Sigmoid colon (tissue), 4 donors: ENCODE measurements around the gene SRRM2.

Experiments used
- EP300 ChIP-seq, 4 donors: sonication (generic); formaldehyde crosslinking; IDR thresholded peaks; one replicate each; pipeline ENCODE4 v1.6.1; 2017; ENCODE audit warnings: antibody characterized with exemption in 4 of 4
- POLR2A ChIP-seq, 2 donors: fragments of 450-650 bp; IDR thresholded peaks; one replicate each; pipeline ENCODE4 v1.6.1; 2016; ENCODE audit warnings: antibody characterized with exemption in 2 of 2, mild to moderate bottlenecking in 2 of 2, moderate library complexity in 2 of 2
- POLR2AphosphoS5 ChIP-seq, 4 donors: sonication (generic); formaldehyde crosslinking; IDR thresholded peaks; one replicate each; pipeline ENCODE4 v1.6.1; 2017; ENCODE audit warnings: antibody characterized with exemption in 4 of 4
- TF ChIP-seq, protein P1 (sequence below), 4 experiments: fragments of 450-650 bp in 3 of 4; fragments of 200-600 bp in 1 of 4; IDR thresholded peaks; one replicate each; pipeline ENCODE4 v1.5.1; 2016 to 2019; ENCODE audit warnings: antibody characterized with exemption in 4 of 4, mild to moderate bottlenecking in 3 of 4, moderate library complexity in 2 of 4

GRCh38 chr16:2819939-2820835, 67.7 kb downstream of the SRRM2 start:
- TF ChIP-seq POLR2A (IDR thresholded peaks at IDR 0.05), result no peak
- TF ChIP-seq, protein P1, sequence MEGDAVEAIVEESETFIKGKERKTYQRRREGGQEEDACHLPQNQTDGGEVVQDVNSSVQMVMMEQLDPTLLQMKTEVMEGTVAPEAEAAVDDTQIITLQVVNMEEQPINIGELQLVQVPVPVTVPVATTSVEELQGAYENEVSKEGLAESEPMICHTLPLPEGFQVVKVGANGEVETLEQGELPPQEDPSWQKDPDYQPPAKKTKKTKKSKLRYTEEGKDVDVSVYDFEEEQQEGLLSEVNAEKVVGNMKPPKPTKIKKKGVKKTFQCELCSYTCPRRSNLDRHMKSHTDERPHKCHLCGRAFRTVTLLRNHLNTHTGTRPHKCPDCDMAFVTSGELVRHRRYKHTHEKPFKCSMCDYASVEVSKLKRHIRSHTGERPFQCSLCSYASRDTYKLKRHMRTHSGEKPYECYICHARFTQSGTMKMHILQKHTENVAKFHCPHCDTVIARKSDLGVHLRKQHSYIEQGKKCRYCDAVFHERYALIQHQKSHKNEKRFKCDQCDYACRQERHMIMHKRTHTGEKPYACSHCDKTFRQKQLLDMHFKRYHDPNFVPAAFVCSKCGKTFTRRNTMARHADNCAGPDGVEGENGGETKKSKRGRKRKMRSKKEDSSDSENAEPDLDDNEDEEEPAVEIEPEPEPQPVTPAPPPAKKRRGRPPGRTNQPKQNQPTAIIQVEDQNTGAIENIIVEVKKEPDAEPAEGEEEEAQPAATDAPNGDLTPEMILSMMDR (IDR thresholded peaks at IDR 0.05), result no peak
- TF ChIP-seq EP300 (IDR thresholded peaks at IDR 0.05), result no peak
- TF ChIP-seq POLR2AphosphoS5 (IDR thresholded peaks at IDR 0.05), result no peak
